HepG2 (cell line): ENCODE measurements around the gene PLA2G4B.

Source experiments
- DRAP1 ChIP-seq: IDR thresholded peaks from 2 replicates; pipeline ENCODE4 v1.6.1; 2016; ENCODE audit warnings: missing genetic modification reagents, missing compliant biosample characterization
- MEF2D ChIP-seq: sonication (generic); formaldehyde crosslinking; IDR thresholded peaks from 2 replicates; pipeline ENCODE4 v1.5.1; 2020; ENCODE audit warnings: mild to moderate bottlenecking, missing genetic modification reagents
- POLR2A ChIP-seq, 2 experiments: IDR thresholded peaks; 2 replicates each; pipeline ENCODE4 v1.6.1; 2011; ENCODE audit warnings: low read depth in 2 of 2, low read length in 2 of 2, mild to moderate bottlenecking in 1 of 2, moderate library complexity in 1 of 2; ENCODE audit not compliant: insufficient read depth in 1 of 2
- SMC3 ChIP-seq: IDR thresholded peaks from 2 replicates; pipeline ENCODE4 v1.6.1; 2011; ENCODE audit warnings: low read length, improper control_type of control experiment
- ZNF124 ChIP-seq: sonication (generic); formaldehyde crosslinking; IDR thresholded peaks from 2 replicates; pipeline ENCODE4 v1.4.0; 2020; ENCODE audit warnings: missing genetic modification reagents
- TF ChIP-seq, protein P1 (sequence below): sonication (generic); formaldehyde crosslinking; IDR thresholded peaks from 2 replicates; pipeline ENCODE4 v1.5.0; 2020; ENCODE audit warnings: mild to moderate bottlenecking, missing genetic modification reagents, moderate library complexity

DNA sequence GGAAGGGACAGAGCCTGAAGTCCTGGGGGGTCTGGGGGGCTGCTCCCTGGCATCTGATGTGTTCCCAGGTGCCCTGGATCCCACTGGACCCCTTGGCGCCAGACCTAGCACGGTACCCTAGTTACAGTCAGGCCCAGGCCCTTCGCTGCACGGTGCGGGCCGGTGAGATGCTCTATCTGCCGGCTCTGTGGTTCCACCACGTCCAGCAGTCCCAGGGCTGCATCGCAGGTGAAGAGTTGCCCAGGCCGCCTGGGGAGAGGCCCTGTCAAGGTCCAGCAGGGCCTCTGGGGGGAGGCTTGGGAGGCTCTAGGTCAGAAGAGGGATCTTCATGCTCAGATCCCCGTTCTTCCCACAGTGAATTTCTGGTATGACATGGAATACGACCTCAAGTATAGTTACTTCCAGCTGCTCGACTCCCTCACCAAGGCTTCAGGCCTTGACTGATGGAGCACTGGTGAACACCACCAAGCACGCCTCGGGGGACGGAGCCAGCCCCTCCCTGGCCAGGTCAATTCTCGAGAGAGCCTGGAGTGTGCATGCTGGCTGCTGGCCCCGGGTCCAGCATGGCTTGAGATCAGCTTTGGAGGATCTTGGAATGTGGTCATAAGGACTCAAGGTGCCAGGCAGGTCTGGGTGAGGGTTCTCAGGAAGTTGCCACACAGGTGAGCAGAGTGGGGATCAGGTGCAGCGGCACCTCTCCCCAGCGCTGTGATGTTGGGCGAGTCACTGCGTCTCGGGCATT, 1.8 kb upstream of the PLA2G4B start:
- TF ChIP-seq SMC3 (no peak), POLR2A (IDR thresholded peaks at IDR 0.05; ENCODE audit: insufficient read depth in 1 of 2, low read depth in 2 of 2, low read length in 2 of 2) (no peak), DRAP1 (CRISPR knock-in tag) (no peak), MEF2D (no peak), ZNF124 (CRISPR knock-in tag) (no peak)
- TF ChIP-seq, protein P1, sequence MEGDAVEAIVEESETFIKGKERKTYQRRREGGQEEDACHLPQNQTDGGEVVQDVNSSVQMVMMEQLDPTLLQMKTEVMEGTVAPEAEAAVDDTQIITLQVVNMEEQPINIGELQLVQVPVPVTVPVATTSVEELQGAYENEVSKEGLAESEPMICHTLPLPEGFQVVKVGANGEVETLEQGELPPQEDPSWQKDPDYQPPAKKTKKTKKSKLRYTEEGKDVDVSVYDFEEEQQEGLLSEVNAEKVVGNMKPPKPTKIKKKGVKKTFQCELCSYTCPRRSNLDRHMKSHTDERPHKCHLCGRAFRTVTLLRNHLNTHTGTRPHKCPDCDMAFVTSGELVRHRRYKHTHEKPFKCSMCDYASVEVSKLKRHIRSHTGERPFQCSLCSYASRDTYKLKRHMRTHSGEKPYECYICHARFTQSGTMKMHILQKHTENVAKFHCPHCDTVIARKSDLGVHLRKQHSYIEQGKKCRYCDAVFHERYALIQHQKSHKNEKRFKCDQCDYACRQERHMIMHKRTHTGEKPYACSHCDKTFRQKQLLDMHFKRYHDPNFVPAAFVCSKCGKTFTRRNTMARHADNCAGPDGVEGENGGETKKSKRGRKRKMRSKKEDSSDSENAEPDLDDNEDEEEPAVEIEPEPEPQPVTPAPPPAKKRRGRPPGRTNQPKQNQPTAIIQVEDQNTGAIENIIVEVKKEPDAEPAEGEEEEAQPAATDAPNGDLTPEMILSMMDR (CRISPR knock-in tag) = no peak
